ENCODE measurements around the gene AFDN.

The AFDN gene

DNA sequence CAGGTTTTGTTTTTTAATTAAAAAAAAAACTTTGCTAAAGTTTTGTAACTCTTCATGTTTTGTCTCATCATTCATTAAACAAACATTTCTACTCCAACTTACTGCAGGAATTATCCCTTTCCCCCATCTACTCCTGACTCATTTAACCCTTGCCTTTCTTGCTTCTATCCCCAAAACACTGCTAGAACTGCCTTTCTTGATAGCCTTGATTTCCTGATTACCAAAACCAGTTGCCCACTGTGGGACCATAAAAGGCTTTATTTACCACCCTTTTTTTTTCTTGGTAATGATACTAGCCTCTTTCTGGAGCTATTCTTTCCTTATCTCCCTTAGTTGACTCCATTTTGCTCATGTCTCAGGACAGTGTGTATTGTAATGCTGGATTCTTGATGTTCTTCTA, 15.3 kb downstream of the AFDN start:
- no peak for DNase-seq

DNA sequence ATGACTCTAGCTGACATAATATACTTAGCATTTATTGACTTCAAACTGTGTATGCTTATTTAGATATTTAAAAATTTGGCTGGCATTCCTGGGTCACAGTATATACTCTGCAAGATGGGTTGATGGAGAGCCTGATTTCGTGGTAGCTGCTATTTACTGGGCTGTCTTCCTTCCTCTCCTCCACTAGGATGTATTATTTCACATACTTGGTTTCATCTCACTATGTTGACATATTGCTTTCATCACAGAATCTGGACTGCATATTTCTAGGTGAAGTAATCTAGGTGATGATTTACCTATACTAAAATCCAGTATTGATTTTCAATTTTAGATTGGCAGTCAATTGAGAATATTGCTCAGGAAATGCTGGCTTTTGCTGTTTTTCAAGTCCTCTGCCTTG, 15.7 kb downstream of the AFDN start:
- DNase-seq = no peak

- DNase-seq = no peak
Observed at GRCh38 chr6:167843023-167843422, 16.3 kb downstream of the AFDN start.

GRCh38 chr6:167845856-167846255, 19.1 kb downstream of the AFDN start:
- no peak for DNase-seq

- DNase-seq = no peak
Observed at GRCh38 chr6:167846997-167847606, 20.4 kb downstream of the AFDN start.

DNA sequence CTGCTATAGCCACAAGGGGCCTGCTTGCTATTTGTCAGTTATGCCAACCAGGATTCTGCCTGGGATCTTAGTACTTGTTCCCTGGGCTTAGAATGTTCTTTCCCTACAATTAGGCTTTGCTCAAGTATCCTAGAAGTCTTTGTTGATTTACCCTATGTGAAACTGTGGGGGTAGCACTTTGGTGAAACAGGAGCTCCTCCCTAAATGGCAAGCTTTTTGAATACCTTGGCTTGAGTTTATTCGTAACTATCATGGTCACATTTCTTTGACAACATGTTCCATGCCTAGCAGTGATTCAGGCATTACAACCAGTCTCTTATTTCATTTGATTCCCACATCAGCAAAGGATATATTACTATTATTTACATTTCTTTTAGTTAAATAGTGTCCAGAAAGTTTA, 21.2 kb downstream of the AFDN start:
- DNase-seq = no peak

- no peak for DNase-seq
Observed at GRCh38 chr6:167848783-167849182, 22.1 kb downstream of the AFDN start.

- no peak for DNase-seq
Observed at GRCh38 chr6:167849846-167850459, 23.2 kb downstream of the AFDN start.

GRCh38 chr6:167850782-167851181, 24.1 kb downstream of the AFDN start:
- no peak for DNase-seq

DNA sequence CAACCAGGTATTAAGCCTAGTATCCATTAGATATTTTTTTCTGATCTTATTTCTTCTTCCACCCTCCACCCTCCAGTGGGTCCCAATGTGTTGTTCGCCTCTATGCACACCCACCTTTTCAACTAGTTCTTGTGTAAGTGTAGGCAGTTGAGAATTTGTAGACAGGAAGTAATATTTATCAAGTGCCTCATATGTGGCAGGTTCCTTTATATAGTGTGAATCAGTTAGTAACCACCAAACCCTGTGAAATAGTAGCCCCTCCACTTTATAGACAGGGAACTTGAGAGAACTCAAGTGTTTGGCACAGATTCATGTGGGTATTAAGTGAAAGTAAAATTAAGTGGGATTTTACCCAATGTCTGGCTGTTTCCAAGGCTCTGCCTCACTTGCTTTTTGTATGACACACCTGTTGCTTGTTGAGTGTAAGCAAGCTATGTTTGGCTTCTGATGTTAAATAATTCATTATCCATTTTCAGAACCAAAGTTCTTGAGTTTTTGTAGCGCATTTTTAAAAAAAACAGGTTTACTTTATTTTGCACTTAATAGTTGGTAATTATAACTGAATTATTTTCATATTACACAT, 24.8 kb downstream of the AFDN start:
- no peak for DNase-seq

- DNase-seq = no peak
Observed at GRCh38 chr6:167855825-167856425, 29.2 kb downstream of the AFDN start.

- DNase-seq = no peak
Observed at GRCh38 chr6:167856474-167856873, 29.8 kb downstream of the AFDN start.

- DNase-seq = no peak
Observed at GRCh38 chr6:167856999-167857660, 30.4 kb downstream of the AFDN start.

- no peak for DNase-seq
Observed at GRCh38 chr6:167858086-167858591, 31.4 kb downstream of the AFDN start.

DNA sequence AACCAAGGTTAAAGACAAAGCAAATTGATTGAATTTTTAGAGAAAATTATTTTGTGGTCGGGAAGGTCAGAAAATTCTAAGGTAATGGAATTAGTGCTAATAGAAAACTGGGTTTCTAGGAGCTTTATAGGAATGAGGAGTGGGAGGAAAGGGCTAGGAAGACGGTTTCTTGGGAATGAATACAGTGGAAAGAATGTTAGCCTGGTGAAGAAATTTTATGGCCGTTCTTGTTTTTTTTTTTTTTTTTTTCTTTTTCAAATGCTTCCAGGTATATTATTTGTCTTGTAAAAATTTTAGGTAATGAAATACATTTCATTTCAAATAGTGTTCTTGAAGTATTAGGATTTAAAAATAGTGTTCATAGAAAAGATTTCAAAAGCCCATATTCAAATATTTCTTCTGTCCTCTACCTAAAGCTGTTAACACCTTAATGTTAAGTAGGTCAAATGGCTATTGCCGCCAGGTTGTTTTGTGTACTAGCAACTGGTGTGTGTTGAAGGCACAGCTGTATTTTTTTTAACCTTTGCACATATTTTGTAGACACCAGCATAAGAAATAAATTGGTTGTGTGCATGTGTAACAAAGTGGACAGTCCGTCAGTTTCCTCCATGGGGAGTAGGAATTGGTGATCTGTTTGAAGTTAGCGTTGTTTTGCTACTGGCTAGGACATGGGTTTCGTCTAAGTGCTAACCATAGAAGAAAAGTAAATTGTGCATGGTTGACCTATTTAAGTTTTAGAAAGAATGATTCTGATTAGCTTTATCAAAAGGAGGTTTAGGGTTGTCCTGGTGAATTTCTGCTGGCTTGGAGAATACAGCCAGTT, 32.3 kb downstream of the AFDN start:
- no peak for DNase-seq

GRCh38 chr6:167860550-167861226, 34.0 kb downstream of the AFDN start:
- no peak for DNase-seq

GRCh38 chr6:167861424-167861823, 34.7 kb downstream of the AFDN start:
- DNase-seq = no peak

DNA sequence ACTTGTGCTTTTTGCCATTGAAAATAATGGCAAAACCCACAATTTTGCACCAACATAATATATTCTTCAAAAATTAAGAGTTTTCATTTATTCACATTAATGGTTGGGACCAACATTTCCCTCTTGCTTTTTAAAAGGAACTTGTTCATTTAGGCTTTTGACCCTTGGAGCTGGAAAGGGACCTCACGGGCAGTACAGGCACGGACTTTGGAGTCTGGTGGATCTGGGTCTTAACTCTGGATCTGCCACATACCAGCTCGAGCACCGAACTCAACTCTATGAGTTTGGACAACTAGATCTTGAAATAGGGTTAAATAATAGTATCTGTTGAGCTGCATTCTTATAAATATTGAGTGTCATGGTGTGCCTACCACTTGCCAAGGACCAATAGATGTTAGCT, 37.2 kb downstream of the AFDN start:
- DNase-seq = no peak

GRCh38 chr6:167866642-167867041, 39.9 kb downstream of the AFDN start:
- no peak for DNase-seq

DNA sequence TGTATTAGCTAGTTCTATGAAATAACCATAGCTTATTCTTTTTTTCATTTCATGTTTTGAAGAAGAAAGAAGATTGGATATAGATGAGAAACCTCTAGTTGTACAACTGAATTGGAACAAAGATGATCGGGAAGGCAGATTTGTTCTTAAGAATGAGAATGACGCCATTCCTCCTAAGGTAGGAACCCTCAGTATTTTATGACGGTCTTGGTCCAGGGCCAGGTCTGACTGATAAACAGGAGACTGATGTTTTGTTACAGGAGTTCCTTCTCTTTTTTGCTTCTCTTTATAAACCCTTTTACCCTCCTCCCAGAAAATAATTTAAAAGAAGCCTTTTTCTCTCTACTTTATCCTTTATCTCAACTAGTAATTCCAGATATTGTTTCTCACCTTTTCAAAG, 43.6 kb downstream of the AFDN start:
- DNase-seq = no peak

GRCh38 chr6:167872538-167873210, 46.0 kb downstream of the AFDN start:
- no peak for DNase-seq

Data from T1000 (cell line).